ENCODE results near the gene LCK.

Gene LCK

GRCh38 chr1:32250893-32251716, at the start of gene LCK:
Gene LCK (plus strand): TSS chr1:32251265. CDS start chr1:32274330, 23,065 bp downstream.
- peak; percentile 76 for DNase-seq (ENCODE audit: low read depth)

- no peak for DNase-seq (ENCODE audit: low read depth)
These were observed 46.1 kb upstream of the LCK start for GRCh38 chr1:32204943-32205361.

GRCh38 chr1:32205401-32206370, 45.4 kb upstream of the LCK start, which contains the start of gene IQCC:
Gene IQCC (plus strand): TSS chr1:32205671. CDS start chr1:32205682, 11 bp downstream.
- peak; percentile 84 for DNase-seq (ENCODE audit: low read depth)

- DNase-seq (ENCODE audit: low read depth): no peak
These were observed 42.6 kb upstream of the LCK start for GRCh38 chr1:32208469-32208868.

- no peak for DNase-seq (ENCODE audit: low read depth)
These were observed 42.2 kb upstream of the LCK start, which contains the start of gene DCDC2B for GRCh38 chr1:32208891-32209328. Gene DCDC2B (plus strand): TSS chr1:32209089. CDS start chr1:32209094, 5 bp downstream.

GRCh38 chr1:32215629-32216480, 35.2 kb upstream of the LCK start:
- DNase-seq (ENCODE audit: low read depth): peak; percentile 46

GRCh38 chr1:32216566-32216965, 34.5 kb upstream of the LCK start:
- DNase-seq (ENCODE audit: low read depth): no peak

GRCh38 chr1:32219022-32219421, 32.0 kb upstream of the LCK start:
- no peak for DNase-seq (ENCODE audit: low read depth)

GRCh38 chr1:32220746-32221580, 30.1 kb upstream of the LCK start:
- DNase-seq (ENCODE audit: low read depth): no peak

GRCh38 chr1:32221581-32221979, 29.5 kb upstream of the LCK start:
- DNase-seq (ENCODE audit: low read depth): no peak

- peak; percentile 83 for DNase-seq (ENCODE audit: low read depth)
These were observed 28.9 kb upstream of the LCK start, which contains the start of the genes EIF3I and TMEM234 for GRCh38 chr1:32221980-32222755. Gene EIF3I (plus strand): TSS chr1:32222407. CDS start chr1:32222442, 35 bp downstream. Gene TMEM234 (minus strand): TSS chr1:32222353. CDS start chr1:32222322, 31 bp downstream.

GRCh38 chr1:32223683-32224082, 27.4 kb upstream of the LCK start:
- DNase-seq (ENCODE audit: low read depth): no peak

- DNase-seq (ENCODE audit: low read depth): no peak
These were observed 26.8 kb upstream of the LCK start for GRCh38 chr1:32224285-32224684.

- no peak for DNase-seq (ENCODE audit: low read depth)
These were observed 22.3 kb upstream of the LCK start for GRCh38 chr1:32228771-32229170.

GRCh38 chr1:32231843-32232432, 19.1 kb upstream of the LCK start:
- DNase-seq (ENCODE audit: low read depth): no peak

GRCh38 chr1:32232558-32233304, 18.3 kb upstream of the LCK start:
- DNase-seq (ENCODE audit: low read depth): no peak

GRCh38 chr1:32234792-32235191, 16.3 kb upstream of the LCK start:
- DNase-seq (ENCODE audit: low read depth): no peak

GRCh38 chr1:32239337-32239736, 11.7 kb upstream of the LCK start:
- DNase-seq (ENCODE audit: low read depth): no peak

- no peak for DNase-seq (ENCODE audit: low read depth)
These were observed 11.3 kb upstream of the LCK start for GRCh38 chr1:32239790-32240139.
